Activated naive CD4-positive, alpha-beta T cell treated with anti-CD3 and anti-CD28 coated beads, Interleukin-2, amount 50 U/mL, for 16 hours (primary cell): Measurements from ENCODE around the gene PLPPR2.
"Not testable (repeated sequence)": the region's sequence is repeated elsewhere in the genome, so short reads cannot be mapped to it uniquely, and the experiment has no call there.

Experiments
- DNase-seq: peaks from one replicate; pipeline ENCODE4 v3.0.0-alpha.2; 2020

PLPPR2 gene

GRCh38 chr19:11374433-11375142 lies 19.4 kb downstream of the PLPPR2 start, which contains the start of gene SWSAP1:
TSS of gene SWSAP1 (plus strand) at chr19:11374666. CDS start at chr19:11374681, 15 bp downstream.
- DNase-seq = peak; percentile 98

GRCh38 chr19:11375143-11375948 lies 20.1 kb downstream of the PLPPR2 start:
- DNase-seq = peak; percentile 72

- peak; percentile 35 for DNase-seq
Observed at GRCh38 chr19:11377237-11377636, 22.0 kb downstream of the PLPPR2 start.

GRCh38 chr19:11377756-11378155 lies 22.5 kb downstream of the PLPPR2 start:
- no peak for DNase-seq

GRCh38 chr19:11378319-11379189 lies 23.3 kb downstream of the PLPPR2 start:
- no peak for DNase-seq

GRCh38 chr19:11379269-11379845 lies 24.1 kb downstream of the PLPPR2 start:
- DNase-seq = not testable (repeated sequence)

- DNase-seq = no peak
Observed at GRCh38 chr19:11379857-11380350, 24.7 kb downstream of the PLPPR2 start.

GRCh38 chr19:11380653-11381537 lies 25.7 kb downstream of the PLPPR2 start:
- peak; percentile 96 for DNase-seq

- DNase-seq = peak; percentile 45
Observed at GRCh38 chr19:11382898-11383705, 27.9 kb downstream of the PLPPR2 start.

- no peak for DNase-seq
Observed at GRCh38 chr19:11383706-11384048, 28.4 kb downstream of the PLPPR2 start.

- no peak for DNase-seq
Observed at GRCh38 chr19:11384778-11385129, 29.5 kb downstream of the PLPPR2 start.

GRCh38 chr19:11387162-11388034 lies 32.2 kb downstream of the PLPPR2 start:
- no peak for DNase-seq

GRCh38 chr19:11390359-11390758 lies 35.1 kb downstream of the PLPPR2 start:
- DNase-seq = no peak

- no peak for DNase-seq
Observed at GRCh38 chr19:11390933-11391680, 35.9 kb downstream of the PLPPR2 start.

GRCh38 chr19:11397089-11397610 lies 41.9 kb downstream of the PLPPR2 start:
- no peak for DNase-seq

- DNase-seq = no peak
Observed at GRCh38 chr19:11399667-11400066, 44.4 kb downstream of the PLPPR2 start.

- no peak for DNase-seq
Observed at GRCh38 chr19:11400798-11401197, 45.6 kb downstream of the PLPPR2 start.

GRCh38 chr19:11401808-11402543 lies 46.7 kb downstream of the PLPPR2 start:
- no peak for DNase-seq
